ENCODE data around the gene SND1. TPM values are rescaled to one million over a fixed set of nuclear protein-coding genes. Genes with fewer than 3 reads are reported as not detected.

Gene SND1
- total and polyA plus RNA-seq, 2 donors (not counting 3 experiments of a cell fraction or from before 2014, with no cell fraction given), result 116 to 249 TPM

DNA sequence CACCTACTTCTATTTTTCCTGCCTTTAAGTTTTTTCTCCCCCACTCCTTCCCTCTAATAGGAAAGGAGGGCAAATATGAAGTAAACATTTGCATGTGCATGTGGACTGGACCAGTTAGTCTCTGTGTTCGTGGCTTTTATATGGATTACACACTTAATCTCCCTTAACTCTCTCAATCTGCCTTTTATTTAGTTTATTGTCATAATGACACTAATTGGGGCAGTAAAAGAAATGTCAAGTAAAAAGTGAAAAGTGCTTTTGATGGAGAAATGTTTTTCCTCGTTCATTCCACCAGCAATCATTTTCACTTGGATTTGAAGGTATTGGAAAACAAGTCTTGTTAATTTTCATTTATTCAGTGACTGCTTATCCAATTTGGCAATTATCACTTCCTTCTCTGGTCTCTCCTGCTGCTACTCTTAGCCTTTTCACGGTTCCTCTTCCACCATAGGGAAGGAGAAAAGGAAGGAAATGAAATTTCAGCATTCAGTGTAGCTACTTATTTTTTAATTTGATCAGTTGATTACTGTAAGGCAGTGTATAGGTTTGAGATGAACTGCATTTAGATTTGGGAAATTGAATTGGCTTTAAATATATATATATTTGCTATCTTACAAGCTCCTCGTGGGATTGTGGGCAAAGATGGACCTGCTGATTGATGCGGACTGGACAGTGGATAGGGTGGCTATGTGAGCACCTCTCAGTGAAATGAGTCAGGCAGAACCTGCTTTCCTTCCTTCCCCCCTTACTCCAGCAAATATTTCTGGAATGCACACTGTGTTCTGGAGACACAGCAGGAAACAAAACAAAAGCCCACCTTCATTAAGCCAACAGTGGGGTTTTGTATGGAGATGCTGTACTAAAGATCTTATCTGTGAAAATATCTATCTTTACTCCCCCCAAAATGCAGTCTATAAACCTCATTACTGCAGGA is 301.7 kb downstream of the SND1 start:
- peak; percentile 11 for TF ChIP-seq FOS (IDR thresholded peaks at IDR 0.05; ENCODE audit: borderline replicate concordance, insufficient read depth, low read length)
- peak; percentile 52 for TF ChIP-seq GATA2 (IDR thresholded peaks at IDR 0.05; ENCODE audit: insufficient read depth, insufficient read length, low read depth, low read length)
- no peak for TF ChIP-seq POLR2A (IDR thresholded peaks at IDR 0.05; ENCODE audit: low read depth, low read length)
- Histone ChIP-seq H3K9me3 (replicated peaks; ENCODE audit: control insufficient read depth, insufficient read depth, low read length) (no peaks in the 10 kb centered on the region), H3K4me1 (ENCODE audit: control insufficient read depth, extremely low read depth, insufficient read depth, low read length) (peaks cover 13% of the 10 kb centered on the region), H3K79me2 (ENCODE audit: control insufficient read depth, insufficient read depth, low read length) (peaks cover 2% of the 10 kb centered on the region), H3K9ac (replicated peaks; ENCODE audit: extremely low read depth, insufficient read depth, low read length) (no peak overlapping the region), H2AFZ (ENCODE audit: low read depth, low read length) (no peak overlapping the region), H3K27ac (ENCODE audit: insufficient read depth, low read depth, low read length) (no peak overlapping the region), H3K9me1 (replicated peaks; ENCODE audit: control insufficient read depth, extremely low read depth, insufficient read depth, low read length) (no peaks in the 10 kb centered on the region), H3K4me3 (replicated peaks in 1 of 3; ENCODE audit: insufficient read depth in 1 of 3, low read depth in 1 of 3, low read length in 3 of 3) (no peak overlapping the region), H3K4me2 (ENCODE audit: insufficient read depth, low read length) (peak overlapping the region; percentile 55), H4K20me1 (replicated peaks; ENCODE audit: control insufficient read depth, extremely low read depth, insufficient read depth, low read length) (no peaks in the 10 kb centered on the region), H3K27me3 (ENCODE audit: control insufficient read depth in 2 of 2, insufficient read depth in 2 of 2, low read length in 2 of 2) (no peaks in the 10 kb centered on the region), H3K36me3 (ENCODE audit: control insufficient read depth in 2 of 2, extremely low read depth in 1 of 2, insufficient read depth in 2 of 2, low read length in 2 of 2) (no peaks in the 10 kb centered on the region)
- CTCF ChIA-PET, result interaction anchor here (1.1 to 1.6 kb wide), 2 partner anchors 94 to 256 kb away, joined by 3 read pairs; no protein-coding TSS in a partner anchor
- dilution Hi-C loops (cut with MboI; ENCODE audit: extremely low pct_ligation_motif_present, low sequenced_read_pairs) (no loop called here), intact Hi-C loops (cut with micrococcal nuclease) (loop anchor here (5.0 kb wide), 1 partner anchor 246 kb away; no protein-coding TSS in a partner anchor)
- POLR2A ChIA-PET, result no interaction called here
- peak; percentile 16 for DNase-seq (ENCODE audit: low read depth, low spot score)
- no TSS peak for BruUV-seq (replicated peaks)
- FAIRE-seq, result peak; percentile 70

GRCh38 chr7:127954357-127954748 is 302.4 kb downstream of the SND1 start:
- no peak for TF ChIP-seq EZH2 (IDR thresholded peaks at IDR 0.05; ENCODE audit: borderline replicate concordance, low read depth, low read length, severe bottlenecking)
- no peak for TF ChIP-seq GATA2 (IDR thresholded peaks at IDR 0.05; ENCODE audit: insufficient read depth, insufficient read length, low read depth, low read length)
- TF ChIP-seq FOS (IDR thresholded peaks at IDR 0.05; ENCODE audit: borderline replicate concordance, insufficient read depth, low read length), result no peak
- no peak for TF ChIP-seq POLR2A (IDR thresholded peaks at IDR 0.05; ENCODE audit: low read depth, low read length)
- no peak for TF ChIP-seq JUN (IDR thresholded peaks at IDR 0.05; ENCODE audit: borderline replicate concordance, insufficient read depth, insufficient read length, low read depth)
- Histone ChIP-seq H3K9me3 (replicated peaks; ENCODE audit: control insufficient read depth, insufficient read depth, low read length) (no peaks in the 10 kb centered on the region), H3K27me3 (ENCODE audit: control insufficient read depth in 2 of 2, insufficient read depth in 2 of 2, low read length in 2 of 2) (no peaks in the 10 kb centered on the region), H4K20me1 (replicated peaks; ENCODE audit: control insufficient read depth, extremely low read depth, insufficient read depth, low read length) (no peaks in the 10 kb centered on the region), H3K9ac (replicated peaks; ENCODE audit: extremely low read depth, insufficient read depth, low read length) (no peak overlapping the region), H3K9me1 (replicated peaks; ENCODE audit: control insufficient read depth, extremely low read depth, insufficient read depth, low read length) (no peaks in the 10 kb centered on the region), H3K4me1 (ENCODE audit: control insufficient read depth, extremely low read depth, insufficient read depth, low read length) (peaks cover 13% of the 10 kb centered on the region), H3K36me3 (ENCODE audit: control insufficient read depth in 2 of 2, extremely low read depth in 1 of 2, insufficient read depth in 2 of 2, low read length in 2 of 2) (no peaks in the 10 kb centered on the region), H3K79me2 (ENCODE audit: control insufficient read depth, insufficient read depth, low read length) (peaks cover 2% of the 10 kb centered on the region), H3K4me3 (replicated peaks in 1 of 3; ENCODE audit: insufficient read depth in 1 of 3, low read depth in 1 of 3, low read length in 3 of 3) (no peak overlapping the region), H3K4me2 (ENCODE audit: insufficient read depth, low read length) (peak overlapping the region; percentile 55), H2AFZ (ENCODE audit: low read depth, low read length) (no peak overlapping the region), H3K27ac (ENCODE audit: insufficient read depth, low read depth, low read length) (no peak overlapping the region)
- intact Hi-C loops (cut with micrococcal nuclease), result loop anchor here (5.0 kb wide), 1 partner anchor 247 kb away; no protein-coding TSS in a partner anchor
- POLR2A ChIA-PET, result no interaction called here
- DNase-seq (ENCODE audit: low read depth, low spot score) (peak; percentile 12), FAIRE-seq (no peak)
- no TSS peak for BruUV-seq (replicated peaks)
- dilution Hi-C loops (cut with MboI; ENCODE audit: extremely low pct_ligation_motif_present, low sequenced_read_pairs), result no loop called here
- CTCF ChIA-PET, result interaction anchor here (1.1 to 1.6 kb wide), 2 partner anchors 95 to 255 kb away, joined by 3 read pairs; no protein-coding TSS in a partner anchor

Data from endothelial cell of umbilical vein (primary cell).